ENCODE measurements around the gene BLVRB. TPM values are rescaled to one million over a fixed set of nuclear protein-coding genes. Genes with fewer than 3 reads are reported as not detected.
"Not testable (repeated sequence)": the region's sequence is repeated elsewhere in the genome, so short reads cannot be mapped to it uniquely, and the experiment has no call there.

BLVRB gene
- total RNA-seq, 1 donor from 2014 or later, result 123 TPM

DNA sequence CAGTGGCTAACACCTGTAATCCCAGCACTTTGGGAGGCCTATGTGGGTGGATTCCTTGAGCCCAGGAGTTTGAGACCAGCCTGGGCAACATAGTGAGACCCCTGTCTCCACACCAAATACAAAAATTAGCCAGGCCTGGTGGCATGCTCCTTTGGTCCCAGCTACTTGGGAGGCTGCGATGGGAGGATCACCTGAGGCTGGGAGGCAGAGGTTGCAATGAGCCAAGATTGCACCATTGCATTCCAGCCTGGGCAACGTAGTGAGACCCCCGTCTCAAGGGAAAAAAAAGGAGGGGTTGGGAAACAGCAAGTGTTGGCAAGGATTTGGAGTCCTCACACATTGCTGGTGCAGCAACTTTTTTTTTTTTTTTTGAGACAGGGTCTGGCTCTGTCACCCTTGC is 20.5 kb upstream of the BLVRB start:
- Histone ChIP-seq H3K9me3 (no peaks in the 10 kb centered on the region), H3K36me3 (no peaks in the 10 kb centered on the region), H3K27me3 (ENCODE audit: low read depth) (peaks cover 23% of the 10 kb centered on the region), H3K4me3 (no peak overlapping the region), H3K4me1 (no peaks in the 10 kb centered on the region), H3K27ac (no peak overlapping the region)
- no peak for ATAC-seq
- intact Hi-C loops (cut with DNase I), result no loop called here
- TF ChIP-seq, protein P1, sequence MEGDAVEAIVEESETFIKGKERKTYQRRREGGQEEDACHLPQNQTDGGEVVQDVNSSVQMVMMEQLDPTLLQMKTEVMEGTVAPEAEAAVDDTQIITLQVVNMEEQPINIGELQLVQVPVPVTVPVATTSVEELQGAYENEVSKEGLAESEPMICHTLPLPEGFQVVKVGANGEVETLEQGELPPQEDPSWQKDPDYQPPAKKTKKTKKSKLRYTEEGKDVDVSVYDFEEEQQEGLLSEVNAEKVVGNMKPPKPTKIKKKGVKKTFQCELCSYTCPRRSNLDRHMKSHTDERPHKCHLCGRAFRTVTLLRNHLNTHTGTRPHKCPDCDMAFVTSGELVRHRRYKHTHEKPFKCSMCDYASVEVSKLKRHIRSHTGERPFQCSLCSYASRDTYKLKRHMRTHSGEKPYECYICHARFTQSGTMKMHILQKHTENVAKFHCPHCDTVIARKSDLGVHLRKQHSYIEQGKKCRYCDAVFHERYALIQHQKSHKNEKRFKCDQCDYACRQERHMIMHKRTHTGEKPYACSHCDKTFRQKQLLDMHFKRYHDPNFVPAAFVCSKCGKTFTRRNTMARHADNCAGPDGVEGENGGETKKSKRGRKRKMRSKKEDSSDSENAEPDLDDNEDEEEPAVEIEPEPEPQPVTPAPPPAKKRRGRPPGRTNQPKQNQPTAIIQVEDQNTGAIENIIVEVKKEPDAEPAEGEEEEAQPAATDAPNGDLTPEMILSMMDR (IDR thresholded peaks at IDR 0.05), result no peak
- no peak for DNase-seq

DNA sequence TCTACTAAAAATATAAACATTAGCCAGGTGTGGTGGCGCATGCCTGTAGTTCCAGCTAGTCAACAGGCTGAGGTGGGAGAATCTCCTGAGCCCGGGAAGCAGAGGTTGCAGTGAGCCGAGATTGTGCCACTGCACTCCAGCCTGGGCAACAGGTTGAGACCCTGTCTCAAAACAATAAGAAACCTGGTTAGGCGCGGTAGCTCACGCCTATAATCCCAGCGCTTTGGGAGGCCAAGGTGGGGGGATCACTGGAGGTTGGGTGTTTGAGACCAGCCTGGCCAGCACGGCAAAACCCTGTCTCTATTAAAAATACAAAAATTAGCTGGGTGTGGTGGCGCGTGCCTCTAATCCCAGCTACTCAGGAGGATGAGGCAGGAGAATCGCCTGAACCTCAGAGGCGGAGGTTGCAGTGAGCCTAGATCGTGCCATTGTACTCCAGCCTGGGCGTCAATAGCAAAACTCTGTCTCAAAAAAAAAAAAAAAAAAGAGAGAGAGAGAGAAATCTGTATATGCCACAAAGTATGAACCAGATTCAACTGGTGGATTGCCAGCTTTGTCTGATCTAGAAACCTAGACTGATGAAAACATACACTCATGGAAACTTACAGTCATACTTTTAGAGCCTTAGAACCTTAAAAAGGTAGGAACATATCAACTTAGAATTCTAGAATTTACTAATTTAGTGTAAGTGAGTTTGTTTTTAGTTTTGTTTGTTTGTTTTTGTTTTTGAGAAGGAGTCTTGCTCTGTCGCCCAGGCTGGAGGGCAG is 10.5 kb upstream of the BLVRB start:
- H3K27me3 ChIP-seq (ENCODE audit: low read depth); ATAC-seq; H3K9me3 ChIP-seq; H3K4me3 ChIP-seq; DNase-seq; intact Hi-C loops (cut with DNase I); H3K36me3 ChIP-seq; H3K4me1 ChIP-seq; H3K27ac ChIP-seq: not testable (repeated sequence)

DNA sequence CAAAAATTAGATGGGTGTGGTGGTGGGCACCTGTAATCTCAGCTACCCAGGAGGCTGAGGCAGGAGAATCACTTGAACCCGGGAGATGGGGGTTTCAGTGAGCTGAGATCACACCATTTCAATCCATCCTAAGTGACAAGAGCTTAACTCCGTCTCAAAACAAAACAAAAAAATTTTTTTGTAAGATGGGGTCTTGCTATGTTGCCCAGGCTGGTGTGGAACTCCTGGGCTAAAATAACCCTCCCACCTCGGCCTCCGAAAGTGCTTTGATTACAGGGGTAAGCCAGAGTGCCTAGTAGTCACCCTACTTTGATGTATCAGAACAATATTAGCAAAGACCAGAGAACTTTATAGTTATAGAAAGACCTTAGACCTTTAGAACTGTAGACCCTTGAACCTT is 9.2 kb upstream of the BLVRB start:
- no peaks in the 10 kb centered on the region for H3K27me3 ChIP-seq (ENCODE audit: low read depth)
- intact Hi-C loops (cut with DNase I), result no loop called here
- TF ChIP-seq, protein P1 (IDR thresholded peaks at IDR 0.05), result no peak

DNA sequence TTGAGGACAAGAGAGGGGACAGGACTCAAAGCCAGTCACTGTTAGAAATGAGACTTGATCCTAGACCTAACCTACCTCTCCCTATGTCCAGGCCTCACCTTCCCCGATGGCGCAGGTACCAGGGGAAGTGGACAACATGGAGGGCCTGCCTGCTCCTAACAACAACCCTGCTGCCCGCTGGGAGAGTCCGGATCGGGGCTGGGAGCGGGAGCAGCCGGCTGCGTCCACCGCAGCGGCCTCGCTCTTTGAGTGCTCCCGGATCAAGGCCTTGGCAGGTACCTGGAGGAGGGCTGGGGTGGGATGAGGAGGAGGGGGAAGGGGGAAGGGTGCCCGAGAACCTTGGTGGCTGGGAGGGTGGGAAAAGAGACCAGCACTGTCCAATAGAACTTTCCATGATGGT is 7.0 kb upstream of the BLVRB start:
- TF ChIP-seq, protein P1 (IDR thresholded peaks at IDR 0.05), result no peak
- DNase-seq (no peak), ATAC-seq (no peak)
- Histone ChIP-seq H3K9me3 (no peaks in the 10 kb centered on the region), H3K36me3 (no peaks in the 10 kb centered on the region), H3K27me3 (ENCODE audit: low read depth) (peaks cover 2% of the 10 kb centered on the region), H3K4me3 (no peak overlapping the region), H3K27ac (no peak overlapping the region), H3K4me1 (peaks cover 2% of the 10 kb centered on the region)
- intact Hi-C loops (cut with DNase I), result no loop called here

More for the DNA sequence above, 9.2 kb upstream of the BLVRB start:
- no peak overlapping the region for H3K27ac ChIP-seq
- no peaks in the 10 kb centered on the region for H3K9me3 ChIP-seq
- H3K4me1 ChIP-seq, result no peaks in the 10 kb centered on the region
- no peak overlapping the region for H3K4me3 ChIP-seq
- H3K36me3 ChIP-seq, result no peaks in the 10 kb centered on the region
- ATAC-seq, result no peak
- no peak for DNase-seq

DNA sequence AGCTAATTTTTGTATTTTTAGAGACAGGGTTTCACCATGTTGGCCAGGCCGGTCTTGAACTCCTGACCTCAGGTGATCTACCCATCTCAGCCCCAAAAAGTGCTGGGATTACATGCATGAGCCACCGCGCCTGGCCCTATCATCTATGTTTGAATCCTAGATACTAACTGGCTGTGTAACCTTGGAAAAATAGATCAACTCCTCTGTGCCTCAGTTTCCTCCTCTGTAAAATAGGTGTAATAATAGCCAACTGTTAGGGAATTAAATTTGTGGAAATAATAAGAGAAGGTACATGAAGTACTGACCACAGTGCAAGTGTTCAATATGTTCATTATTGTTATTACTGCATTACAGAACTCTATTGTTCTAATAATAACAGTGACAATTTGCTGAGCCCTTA is 5.6 kb upstream of the BLVRB start:
- Histone ChIP-seq H3K27ac (no peak overlapping the region), H3K36me3 (no peaks in the 10 kb centered on the region), H3K27me3 (ENCODE audit: low read depth) (peaks cover 5% of the 10 kb centered on the region), H3K4me3 (no peak overlapping the region), H3K9me3 (no peaks in the 10 kb centered on the region), H3K4me1 (peaks cover 13% of the 10 kb centered on the region)
- intact Hi-C loops (cut with DNase I), result no loop called here
- ATAC-seq (no peak), DNase-seq (no peak)
- TF ChIP-seq, protein P1 (IDR thresholded peaks at IDR 0.05), result no peak

DNA sequence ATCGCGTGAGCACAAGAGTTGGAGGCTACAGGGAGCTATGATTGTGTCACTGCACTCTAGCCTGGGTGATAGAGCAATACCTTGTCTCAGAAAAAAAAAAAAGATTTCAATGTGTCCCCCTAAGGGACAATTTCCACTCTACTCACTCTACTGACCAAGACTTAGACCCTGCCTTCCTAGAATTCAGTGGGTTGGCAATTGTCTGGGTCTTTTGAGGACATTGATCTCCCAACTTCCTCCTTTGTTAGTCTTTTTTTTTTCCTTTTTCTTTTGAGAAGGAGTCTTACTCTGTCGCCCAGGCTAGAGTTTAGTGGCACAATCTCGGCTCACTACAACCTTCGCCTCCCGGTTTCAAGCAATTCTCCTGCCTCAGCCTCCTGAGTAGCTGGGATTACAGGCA is 3.5 kb upstream of the BLVRB start:
- Histone ChIP-seq H3K36me3 (no peaks in the 10 kb centered on the region), H3K4me1 (peaks cover 29% of the 10 kb centered on the region), H3K9me3 (no peaks in the 10 kb centered on the region), H3K27me3 (ENCODE audit: low read depth) (peaks cover 5% of the 10 kb centered on the region), H3K4me3 (no peak overlapping the region), H3K27ac (no peak overlapping the region)
- DNase-seq, result no peak
- TF ChIP-seq, protein P1 (IDR thresholded peaks at IDR 0.05), result no peak
- ATAC-seq, result no peak
- intact Hi-C loops (cut with DNase I), result no loop called here
